ENCODE measurements around the gene RAB25.

GRCh38 chr1:156073110-156073687 lies 12.2 kb downstream of the RAB25 start:
- TF ChIP-seq POLR2AphosphoS5 (IDR thresholded peaks at IDR 0.05; ENCODE audit: borderline replicate concordance, low read depth, low read length) (no peak; the same call in 1 of the 2 replicates), EZH2 (IDR thresholded peaks at IDR 0.05) (no peak), FOXP2 (optimal IDR thresholded peaks at IDR 0.05; ENCODE audit: control extremely low read depth, extremely low read length, insufficient read depth) (no peak)
